GM19023 (cell line): ENCODE data around the gene RUFY3.
A peak's percentile ranks its signal among the peaks of the same experiment; 100 is the strongest.
"Not testable (repeated sequence)": the region's sequence is repeated elsewhere in the genome, so short reads cannot be mapped to it uniquely, and the experiment has no call there.

Source experiments
- ATAC-seq: cut with Tn5 transposase; IDR thresholded peaks from one replicate; pipeline ENCODE4 v1.9.1; 2021; ENCODE audit warnings: mild to moderate bottlenecking, moderate library complexity; ENCODE audit not compliant: unreplicated experiment

The RUFY3 gene

GRCh38 chr4:70705183-70706043, 16.4 kb upstream of the RUFY3 start:
- peak; percentile 63 for ATAC-seq

DNA sequence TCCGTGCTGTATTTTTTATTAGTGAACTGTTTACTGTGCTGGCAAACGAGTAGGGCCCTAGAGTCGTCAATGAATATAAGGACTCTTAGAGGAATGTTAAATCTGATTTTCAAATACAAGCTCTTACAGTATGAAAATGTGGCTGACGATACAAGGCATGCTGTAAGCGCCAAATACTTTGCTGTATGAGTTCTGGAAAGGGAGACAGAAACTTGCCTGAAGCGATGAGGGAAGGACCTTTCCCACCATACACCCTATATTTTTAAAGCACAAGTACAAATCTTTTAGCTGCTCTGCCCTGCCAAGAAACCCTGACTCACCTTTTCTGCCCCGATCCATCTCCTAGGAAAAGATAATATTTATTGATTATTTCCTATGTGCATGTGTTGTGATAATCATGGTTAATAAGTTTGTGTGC, 15.7 kb upstream of the RUFY3 start:
- no peak for ATAC-seq

- no peak for ATAC-seq
These were observed 15.2 kb upstream of the RUFY3 start for GRCh38 chr4:70706516-70706915.

- no peak for ATAC-seq
These were observed 12.1 kb upstream of the RUFY3 start for GRCh38 chr4:70709611-70710205.

DNA sequence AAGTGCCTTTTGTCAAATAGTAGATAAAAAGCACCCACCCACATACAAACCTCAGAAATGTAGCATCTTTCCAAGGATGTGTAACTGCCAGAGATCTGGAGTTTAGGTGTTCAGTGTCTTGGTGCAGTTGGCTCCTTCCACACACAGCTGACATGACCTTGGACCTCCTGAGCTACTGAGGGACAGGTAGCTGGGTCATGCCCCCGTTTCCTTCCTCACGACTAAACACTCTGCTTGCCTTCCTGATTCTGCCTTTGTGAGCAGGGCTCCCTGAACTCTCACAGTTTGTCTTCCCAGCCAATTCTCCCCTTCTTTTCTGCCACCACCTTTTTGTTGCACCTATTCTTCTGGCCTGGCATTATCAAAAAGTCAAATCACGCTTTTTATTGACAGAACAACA, 10.2 kb upstream of the RUFY3 start:
- no peak for ATAC-seq

GRCh38 chr4:70712150-70712549, 9.6 kb upstream of the RUFY3 start:
- ATAC-seq: no peak

- no peak for ATAC-seq
These were observed 8.9 kb upstream of the RUFY3 start for GRCh38 chr4:70712604-70713452.

- peak; percentile 45 for ATAC-seq
These were observed 8.2 kb upstream of the RUFY3 start for GRCh38 chr4:70713453-70714078.

DNA sequence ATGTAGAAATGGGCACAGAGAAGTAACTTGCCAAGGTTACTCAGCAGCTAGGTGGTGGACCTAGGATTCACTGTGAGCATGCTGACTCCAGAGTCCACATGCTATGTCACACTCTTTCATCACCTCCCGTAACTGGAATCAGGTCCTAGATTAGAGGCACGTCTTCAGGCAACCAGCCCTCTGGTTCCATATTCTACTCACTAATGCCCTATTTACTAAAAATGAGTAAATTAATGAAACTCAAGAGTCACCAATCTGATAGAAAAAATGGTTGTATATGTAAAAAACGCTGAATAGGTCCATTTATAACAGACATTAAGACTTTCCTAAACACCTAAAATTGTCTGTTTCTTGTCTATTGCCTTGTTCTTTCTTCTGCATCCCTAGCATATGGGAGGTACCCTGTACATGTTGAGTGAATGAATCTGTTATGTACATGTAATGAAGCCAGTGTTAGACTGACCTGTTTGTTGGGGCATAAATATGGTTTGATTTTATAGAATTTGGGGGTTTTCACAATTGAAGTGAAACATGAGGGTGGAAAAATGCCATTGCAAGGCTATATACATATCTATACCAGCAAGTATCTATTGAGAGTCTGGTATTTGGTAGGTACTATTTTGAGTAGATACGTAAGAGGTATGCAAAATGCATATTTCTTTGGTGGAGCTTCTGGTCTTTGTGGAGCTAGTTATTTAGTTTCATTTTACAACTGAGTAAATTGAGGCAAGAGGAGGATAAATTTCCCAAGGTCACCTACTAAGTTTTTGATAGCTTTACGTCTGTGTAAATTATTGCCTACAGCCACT, 7.5 kb upstream of the RUFY3 start:
- ATAC-seq: peak; percentile 38

DNA sequence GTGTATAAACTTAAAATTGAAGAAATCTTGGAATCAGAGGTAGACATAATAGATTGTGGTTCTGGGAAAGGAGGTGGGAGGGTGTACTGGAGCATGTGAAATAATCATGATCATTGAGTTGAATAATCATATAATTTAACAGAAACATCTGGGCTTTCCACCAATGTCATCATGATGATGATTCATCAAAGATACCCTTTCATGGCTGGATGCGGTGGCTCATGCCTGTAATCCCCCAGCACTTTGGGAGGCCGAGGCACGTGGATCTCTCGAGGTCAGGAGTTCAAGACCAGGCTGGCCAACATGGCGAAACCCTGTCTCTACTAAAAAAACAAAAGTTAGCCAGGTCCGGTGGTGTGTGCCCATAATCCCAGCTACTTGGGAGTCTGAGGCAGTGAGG, 6.7 kb upstream of the RUFY3 start:
- no peak for ATAC-seq

- ATAC-seq: no peak
These were observed 2.8 kb upstream of the RUFY3 start for GRCh38 chr4:70718811-70719604.

DNA sequence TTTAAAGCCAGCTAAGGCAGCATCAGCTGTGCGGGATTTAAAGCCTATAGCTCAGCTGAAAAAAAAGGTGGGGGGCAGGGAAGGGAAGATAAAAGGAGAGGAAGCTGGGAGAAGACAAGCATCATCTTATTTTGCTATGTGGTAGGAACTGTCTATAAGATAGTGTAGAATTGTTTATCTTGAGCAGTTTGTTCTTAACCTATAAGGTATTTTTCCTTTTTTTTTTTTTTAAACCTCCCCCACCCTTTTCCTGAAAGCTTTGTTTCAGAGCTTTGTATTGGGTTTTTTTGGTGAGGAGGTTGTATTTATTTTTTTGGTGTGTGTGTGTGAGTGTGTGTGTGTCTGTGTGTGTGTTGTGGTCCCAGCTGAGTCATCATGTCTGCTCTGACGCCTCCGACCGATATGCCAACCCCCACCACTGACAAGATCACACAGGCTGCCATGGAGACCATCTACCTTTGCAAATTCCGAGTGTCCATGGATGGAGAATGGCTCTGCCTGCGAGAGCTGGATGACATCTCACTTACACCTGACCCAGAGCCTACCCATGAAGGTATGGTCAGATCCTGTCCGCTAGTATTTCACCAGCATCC, 531 bp downstream of the RUFY3 start:
- ATAC-seq: no peak

DNA sequence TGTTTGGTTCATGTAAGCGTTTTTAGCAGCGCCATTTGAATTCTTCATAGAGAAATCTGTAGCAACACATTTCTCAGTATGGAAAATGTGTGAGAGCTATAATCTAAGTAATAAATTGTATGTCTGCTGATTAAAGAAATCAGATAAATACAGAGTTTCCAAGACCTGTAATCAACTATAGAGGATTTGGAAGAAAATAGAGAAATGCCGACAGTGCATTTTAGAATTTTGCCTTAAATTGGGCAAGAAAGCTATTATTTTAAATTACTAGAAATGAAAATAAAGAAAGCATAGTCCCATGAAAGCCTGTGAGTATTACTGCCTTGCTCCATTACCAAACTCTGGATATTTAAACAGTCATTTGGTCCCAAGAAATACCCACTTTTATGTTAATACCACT, 2.7 kb downstream of the RUFY3 start:
- ATAC-seq: no peak

DNA sequence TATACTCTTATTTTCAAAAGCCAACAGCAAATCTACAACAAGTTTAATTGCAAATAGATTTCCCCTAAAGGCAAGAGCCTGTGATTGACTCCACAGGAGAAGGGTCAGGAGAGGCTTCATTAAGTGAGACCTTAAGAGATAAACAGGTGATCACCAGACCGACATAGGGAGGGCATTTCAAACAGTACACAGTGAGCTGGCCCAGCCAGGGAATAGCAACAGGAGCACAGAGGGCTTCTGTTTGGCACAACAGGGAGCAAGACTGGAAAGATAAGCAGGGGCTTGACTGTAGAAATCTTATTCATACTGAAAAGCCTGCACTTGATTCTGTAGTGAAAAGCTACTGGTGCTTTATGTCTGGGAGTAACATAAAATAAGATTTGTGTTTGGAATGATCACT, 3.9 kb downstream of the RUFY3 start:
- no peak for ATAC-seq

DNA sequence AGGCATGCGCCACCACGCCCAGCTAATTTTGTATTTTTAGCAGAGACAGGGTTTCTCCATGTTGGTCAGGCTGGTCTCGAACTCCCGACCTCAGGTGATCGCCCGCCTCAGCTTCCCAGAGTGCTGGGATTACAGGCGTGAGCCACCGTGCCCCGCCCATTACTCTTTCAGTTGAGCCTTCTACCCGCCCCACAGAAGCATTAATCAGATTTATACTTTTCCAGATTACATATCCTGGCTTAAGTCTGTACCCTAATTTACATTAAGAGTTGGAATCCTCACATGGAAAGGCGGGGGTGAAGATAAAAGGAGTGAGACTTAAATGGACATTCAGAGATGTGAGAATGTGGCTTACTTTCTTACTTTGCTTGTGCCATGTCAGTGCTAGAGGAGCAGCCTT, 4.8 kb downstream of the RUFY3 start:
- ATAC-seq: not testable (repeated sequence)

DNA sequence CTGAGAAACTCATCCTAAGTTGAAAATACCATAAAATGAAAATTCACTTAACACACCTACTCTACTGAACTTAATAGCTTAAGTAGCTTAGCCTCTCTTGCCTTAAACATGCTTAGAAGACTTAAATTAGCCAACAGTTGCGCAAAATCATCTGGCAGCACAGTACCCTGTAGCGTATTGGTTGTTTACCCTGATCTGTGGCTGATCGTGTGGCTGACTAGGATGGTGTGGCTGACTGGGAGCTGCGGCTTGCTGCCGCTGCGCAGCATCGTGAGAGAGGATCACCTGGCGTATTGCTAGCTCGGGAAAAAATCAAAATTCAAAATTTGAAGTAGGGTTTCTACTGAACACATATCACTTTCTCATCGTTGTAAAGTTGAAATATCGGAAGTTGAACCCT, 6.3 kb downstream of the RUFY3 start:
- no peak for ATAC-seq

GRCh38 chr4:70732878-70733277, 11.1 kb downstream of the RUFY3 start:
- ATAC-seq: not testable (repeated sequence)

- ATAC-seq: peak; percentile 88
These were observed 12.6 kb downstream of the RUFY3 start for GRCh38 chr4:70734168-70734954.
